ENCODE measurements around the gene GSG1L.

GSG1L gene

GRCh38 chr16:27784351-27785306 is 278.9 kb downstream of the GSG1L start:
- no peak for DNase-seq

GRCh38 chr16:27781981-27782880 is 281.3 kb downstream of the GSG1L start:
- DNase-seq, result no peak

- DNase-seq, result no peak
These were observed 282.4 kb downstream of the GSG1L start for GRCh38 chr16:27781195-27781524.

- DNase-seq, result no peak
These were observed 282.9 kb downstream of the GSG1L start for GRCh38 chr16:27780468-27781194.

GRCh38 chr16:27779641-27780164 is 283.8 kb downstream of the GSG1L start:
- DNase-seq, result peak; percentile 73

- DNase-seq, result no peak
These were observed 284.5 kb downstream of the GSG1L start for GRCh38 chr16:27778926-27779570.

- no peak for DNase-seq
These were observed 285.2 kb downstream of the GSG1L start for GRCh38 chr16:27778171-27778925.

GRCh38 chr16:27777527-27777926 is 286.0 kb downstream of the GSG1L start:
- no peak for DNase-seq

- no peak for DNase-seq
These were observed 286.8 kb downstream of the GSG1L start for GRCh38 chr16:27776556-27777225.

GRCh38 chr16:27775254-27775653 is 288.3 kb downstream of the GSG1L start:
- no peak for DNase-seq

GRCh38 chr16:27774779-27775178 is 288.7 kb downstream of the GSG1L start:
- no peak for DNase-seq

- no peak for DNase-seq
These were observed 290.2 kb downstream of the GSG1L start for GRCh38 chr16:27773344-27773743.

- no peak for DNase-seq
These were observed 291.3 kb downstream of the GSG1L start for GRCh38 chr16:27772093-27772825.

- DNase-seq, result no peak
These were observed 292.2 kb downstream of the GSG1L start for GRCh38 chr16:27771201-27771910.

GRCh38 chr16:27770271-27771196 is 293.0 kb downstream of the GSG1L start:
- no peak for DNase-seq

- DNase-seq, result no peak
These were observed 293.8 kb downstream of the GSG1L start for GRCh38 chr16:27769561-27770255.

GRCh38 chr16:27768651-27769272 is 294.8 kb downstream of the GSG1L start:
- no peak for DNase-seq
